GM19438 (cell line): Measurements from ENCODE around the gene C4BPA.

Experiments
- ATAC-seq: cut with Tn5 transposase; IDR thresholded peaks from one replicate; pipeline ENCODE4 v1.9.1; 2021; ENCODE audit warnings: low read depth; ENCODE audit not compliant: unreplicated experiment

The C4BPA gene

GRCh38 chr1:207077012-207077411 is 27.0 kb upstream of the C4BPA start:
- no peak for ATAC-seq

- no peak for ATAC-seq
Measured at GRCh38 chr1:207077470-207078377, 26.3 kb upstream of the C4BPA start.

GRCh38 chr1:207078578-207079132 is 25.4 kb upstream of the C4BPA start:
- ATAC-seq, result no peak

GRCh38 chr1:207079706-207080241 is 24.3 kb upstream of the C4BPA start:
- ATAC-seq, result no peak

- no peak for ATAC-seq
Measured at GRCh38 chr1:207081088-207081487, 22.9 kb upstream of the C4BPA start.

GRCh38 chr1:207081806-207082205 is 22.2 kb upstream of the C4BPA start:
- ATAC-seq, result no peak

- no peak for ATAC-seq
Measured at GRCh38 chr1:207084232-207084631, 19.8 kb upstream of the C4BPA start.

GRCh38 chr1:207084701-207085180 is 19.3 kb upstream of the C4BPA start:
- ATAC-seq, result no peak

- ATAC-seq, result no peak
Measured at GRCh38 chr1:207085887-207086286, 18.1 kb upstream of the C4BPA start.

GRCh38 chr1:207088161-207088560 is 15.9 kb upstream of the C4BPA start:
- ATAC-seq, result no peak

- ATAC-seq, result no peak
Measured at GRCh38 chr1:207088701-207089626, 15.1 kb upstream of the C4BPA start, which contains the start of gene C4BPB. Gene C4BPB, plus strand, starts transcription at chr1:207088860. Its CDS starts 672 bp downstream, at chr1:207089532.

GRCh38 chr1:207089627-207090355 is 14.2 kb upstream of the C4BPA start:
- ATAC-seq, result no peak

- no peak for ATAC-seq
Measured at GRCh38 chr1:207091200-207091908, 12.7 kb upstream of the C4BPA start.

- no peak for ATAC-seq
Measured at GRCh38 chr1:207093944-207094343, 10.1 kb upstream of the C4BPA start.

- peak; percentile 58 for ATAC-seq
Measured at GRCh38 chr1:207097871-207098324, 6.1 kb upstream of the C4BPA start.

- ATAC-seq, result no peak
Measured at GRCh38 chr1:207101720-207102119, 2.3 kb upstream of the C4BPA start.

GRCh38 chr1:207102146-207102545 is 1.9 kb upstream of the C4BPA start:
- no peak for ATAC-seq

- ATAC-seq, result no peak
Measured at GRCh38 chr1:207102659-207103058, 1.4 kb upstream of the C4BPA start.

GRCh38 chr1:207109004-207109403 is 5.0 kb downstream of the C4BPA start:
- no peak for ATAC-seq
